OCI-LY1 (cell line): Measurements from ENCODE around the gene RNF150.

ENCODE experiments used
- H2AFZ ChIP-seq: fragments of 200-600 bp; sonication (generic), shearing (Covaris generic); 2 replicates; pipeline ENCODE4 v1.6.0; 2014; ENCODE audit warnings: antibody characterized with exemption, mild to moderate bottlenecking, low read length
- H3F3A ChIP-seq: fragments of 200-600 bp; sonication (generic), shearing (Covaris generic); 2 replicates; pipeline ENCODE4 v1.6.0; 2014; ENCODE audit warnings: mild to moderate bottlenecking, antibody characterized with exemption, low read length, moderate library complexity; ENCODE audit not compliant: insufficient read depth
- H3K27ac ChIP-seq: fragments of 200-600 bp; sonication (generic); 2 replicates; pipeline ENCODE4 v1.5.1; 2014; ENCODE audit warnings: low read length, mixed run types, mild to moderate bottlenecking, low read depth; ENCODE audit not compliant: poor library complexity, severe bottlenecking
- H3K27me3 ChIP-seq: fragments of 200-600 bp; sonication (generic); 2 replicates; pipeline ENCODE4 v1.6.0; 2014; ENCODE audit warnings: antibody characterized with exemption, mild to moderate bottlenecking, low read length, moderate library complexity; ENCODE audit not compliant: insufficient read depth
- H3K36me3 ChIP-seq: fragments of 200-600 bp; sonication (generic); 2 replicates; pipeline ENCODE4 v1.6.1; 2014; ENCODE audit warnings: mild to moderate bottlenecking, antibody characterized with exemption, low read length, moderate library complexity, mixed read lengths; ENCODE audit not compliant: insufficient read depth
- H3K4me1 ChIP-seq: fragments of 200-600 bp; sonication (generic); 2 replicates; pipeline ENCODE4 v1.5.1; 2014; ENCODE audit warnings: mild to moderate bottlenecking, low read length, moderate library complexity; ENCODE audit not compliant: insufficient read depth, severe bottlenecking
- H3K4me2 ChIP-seq: fragments of 200-600 bp; sonication (generic), shearing (Covaris generic); 2 replicates; pipeline ENCODE4 v1.6.1; 2014; ENCODE audit warnings: low read length
- H3K4me3 ChIP-seq: fragments of 200-600 bp; sonication (generic); 2 replicates; pipeline ENCODE4 v1.5.1; 2014; ENCODE audit warnings: low read length, low read depth, mild to moderate bottlenecking, mixed read lengths; ENCODE audit not compliant: poor library complexity, severe bottlenecking
- H3K79me2 ChIP-seq: fragments of 200-600 bp; shearing (Covaris generic); 2 replicates; pipeline ENCODE4 v1.6.1; 2016; ENCODE audit warnings: mixed run types, low read length, mixed read lengths; ENCODE audit not compliant: insufficient read depth
- H3K9ac ChIP-seq: fragments of 200-600 bp; sonication (generic), shearing (Covaris generic); 2 replicates; pipeline ENCODE4 v1.6.1; 2014; ENCODE audit warnings: mild to moderate bottlenecking, low read length, mixed read lengths
- H3K9me2 ChIP-seq: fragments of 200-600 bp; sonication (generic), shearing (Covaris generic); 2 replicates; pipeline ENCODE4 v1.6.1; 2014; ENCODE audit warnings: low read depth, mild to moderate bottlenecking, low read length, mixed read lengths
- H3K9me3 ChIP-seq: fragments of 200-600 bp; shearing (Covaris generic); 2 replicates; pipeline ENCODE4 v1.6.1; 2014; ENCODE audit warnings: low read length, mixed read lengths
- H4K20me1 ChIP-seq: fragments of 200-600 bp; sonication (generic), shearing (Covaris generic); 2 replicates; pipeline ENCODE4 v1.6.0; 2016; ENCODE audit warnings: mild to moderate bottlenecking, low read length; ENCODE audit not compliant: insufficient read depth
- CTCF ChIP-seq: fragments of 200-600 bp; sonication (generic), shearing (Covaris generic); IDR thresholded peaks from 2 replicates; pipeline ENCODE4 v1.5.1; 2017; ENCODE audit warnings: mild to moderate bottlenecking, antibody characterized with exemption, low read length, moderate library complexity, mixed read lengths
- EZH2 ChIP-seq: fragments of 200-600 bp; sonication (generic), shearing (Covaris generic); IDR thresholded peaks from 2 replicates; pipeline ENCODE4 v1.8.0; 2017; ENCODE audit warnings: borderline replicate concordance, mixed run types, mild to moderate bottlenecking, antibody characterized with exemption, low read length, moderate library complexity, mixed read lengths

Gene RNF150

GRCh38 chr4:141036786-141037185 lies 96.5 kb downstream of the RNF150 start:
- Histone ChIP-seq H3K36me3 (no peaks in the 10 kb centered on the region), H3K4me2 (no peak overlapping the region), H3K27me3 (no peaks in the 10 kb centered on the region)

GRCh38 chr4:141035920-141036319 lies 97.3 kb downstream of the RNF150 start:
- H3K9ac ChIP-seq, result no peak overlapping the region
- H3K4me1 ChIP-seq, result no peaks in the 10 kb centered on the region
- H3K27ac ChIP-seq, result no peak overlapping the region
- H3F3A ChIP-seq, result no peaks in the 10 kb centered on the region
- no peak overlapping the region for H3K4me3 ChIP-seq
- H3K27me3 ChIP-seq, result no peaks in the 10 kb centered on the region
- no peaks in the 10 kb centered on the region for H3K79me2 ChIP-seq
- H4K20me1 ChIP-seq, result no peaks in the 10 kb centered on the region
- no peak overlapping the region for H2AFZ ChIP-seq
- TF ChIP-seq CTCF, result no peak
- no peak for TF ChIP-seq EZH2
- no peaks in the 10 kb centered on the region for H3K9me3 ChIP-seq
- no peaks in the 10 kb centered on the region for H3K9me2 ChIP-seq
- H3K4me2 ChIP-seq, result no peak overlapping the region
- no peaks in the 10 kb centered on the region for H3K36me3 ChIP-seq

More at GRCh38 chr4:141036786-141037185, 96.5 kb downstream of the RNF150 start:
- Histone ChIP-seq H4K20me1 (no peaks in the 10 kb centered on the region), H3K4me3 (no peak overlapping the region), H3F3A (no peaks in the 10 kb centered on the region), H3K4me1 (no peaks in the 10 kb centered on the region), H3K9me2 (no peaks in the 10 kb centered on the region), H3K27ac (no peak overlapping the region), H3K79me2 (no peaks in the 10 kb centered on the region), H2AFZ (no peak overlapping the region), H3K9ac (no peak overlapping the region), H3K9me3 (no peaks in the 10 kb centered on the region)
- TF ChIP-seq EZH2, result no peak
- TF ChIP-seq CTCF, result no peak

- no peaks in the 10 kb centered on the region for H3K27me3 ChIP-seq
- H3K9me3 ChIP-seq, result no peaks in the 10 kb centered on the region
- TF ChIP-seq CTCF (no peak), EZH2 (no peak)
- H4K20me1 ChIP-seq, result no peaks in the 10 kb centered on the region
- H3F3A ChIP-seq, result no peaks in the 10 kb centered on the region
- H3K9me2 ChIP-seq, result no peaks in the 10 kb centered on the region
- no peak overlapping the region for H3K4me3 ChIP-seq
- no peaks in the 10 kb centered on the region for H3K4me1 ChIP-seq
- no peaks in the 10 kb centered on the region for H3K79me2 ChIP-seq
- H3K4me2 ChIP-seq, result no peak overlapping the region
- no peaks in the 10 kb centered on the region for H3K36me3 ChIP-seq
- H3K9ac ChIP-seq, result no peak overlapping the region
- no peak overlapping the region for H2AFZ ChIP-seq
- no peak overlapping the region for H3K27ac ChIP-seq
Observed at GRCh38 chr4:141028024-141028529, 105.2 kb downstream of the RNF150 start.
